Tibial nerve (tissue), 4 donors: Measurements from ENCODE around the gene HS2ST1. TPM values are rescaled to one million over a fixed set of nuclear protein-coding genes. Genes with fewer than 3 reads are reported as not detected.

Source experiments
- DNase-seq, 2 donors: peaks; one replicate each; pipeline ENCODE4 v3.0.0-alpha.2; 2019; ENCODE audit warnings: low spot score in 2 of 2
- H3K27ac ChIP-seq, 4 donors: fragments of 200-600 bp; sonication (generic) in 3 of 4; one replicate each; pipeline ENCODE4 v1.5.1; 2017 to 2019; ENCODE audit warnings: mild to moderate bottlenecking in 1 of 4
- H3K27me3 ChIP-seq, 2 donors: fragments of 200-600 bp; sonication (generic) in 1 of 2; one replicate each; pipeline versions ENCODE4 v1.5.1 to v1.6.0; 2017 to 2019
- H3K36me3 ChIP-seq, 3 donors: fragments of 200-600 bp; sonication (generic); one replicate each; pipeline ENCODE4 v1.5.1; 2018 to 2019
- H3K4me1 ChIP-seq, 4 donors: fragments of 200-600 bp; sonication (generic) in 3 of 4; one replicate each; pipeline ENCODE4 v1.5.1; 2017 to 2019
- H3K4me3 ChIP-seq, 4 donors: fragments of 200-600 bp; sonication (generic) in 3 of 4; one replicate each; pipeline ENCODE4 v1.5.1; 2017 to 2019; ENCODE audit warnings: mild to moderate bottlenecking in 1 of 4, moderate library complexity in 1 of 4
- H3K9me3 ChIP-seq, 4 donors: fragments of 200-600 bp; sonication (generic) in 3 of 4; one replicate each; pipeline ENCODE4 v1.5.1; 2017 to 2019
- CTCF ChIP-seq, 5 experiments: fragments of 200-600 bp in 3 of 5; fragments of 450-650 bp in 2 of 5; sonication (generic) in 3 of 5; IDR thresholded peaks; one replicate each; pipeline ENCODE4 v1.5.1; 2016 to 2019; ENCODE audit warnings: antibody characterized with exemption in 5 of 5, mild to moderate bottlenecking in 3 of 5, moderate library complexity in 2 of 5
- EP300 ChIP-seq, 2 donors: sonication (generic); formaldehyde crosslinking; IDR thresholded peaks; one replicate each; pipeline ENCODE4 v1.6.1; 2017; ENCODE audit warnings: antibody characterized with exemption in 2 of 2, mild to moderate bottlenecking in 1 of 2
- POLR2A ChIP-seq, 2 donors: fragments of 450-650 bp; IDR thresholded peaks; one replicate each; pipeline ENCODE4 v1.6.1; 2017; ENCODE audit warnings: antibody characterized with exemption in 2 of 2, mild to moderate bottlenecking in 2 of 2, moderate library complexity in 2 of 2
- WGBS, 2 donors: methylation state at CpG; one replicate each; pipeline ENCODE4 v1.1.5; 2018; 5-methylcytosine and 5-hydroxymethylcytosine counted together
- total RNA-seq, 4 donors: library from RNA; depleted of rRNA; stranded (reverse); fragments of >200 nt; gene quantifications; one replicate each; pipeline ENCODE4 v1.1.0, GENCODE V29; 2016

HS2ST1 gene
- total RNA-seq, 4 donors from 2014 or later = 10.3 to 12.9 (median 11.2) TPM

GRCh38 chr1:87147851-87148250, 233.4 kb downstream of the HS2ST1 start:
- TF ChIP-seq EP300 (IDR thresholded peaks at IDR 0.05) (no peak), POLR2A (IDR thresholded peaks at IDR 0.05) (no peak), CTCF (IDR thresholded peaks at IDR 0.05) (no peak)
- no peak for DNase-seq
- Histone ChIP-seq H3K4me1 (peaks cover 0 to 39% (median 12%) of the 10 kb centered on the region in 4 donors), H3K9me3 (no peaks in the 10 kb centered on the region), H3K27ac (no peak overlapping the region), H3K27me3 (no peaks in the 10 kb centered on the region), H3K4me3 (no peak overlapping the region), H3K36me3 (no peaks in the 10 kb centered on the region)
- WGBS, 2 donors = 61 to 70% methylated on average over 3 of the region's 3 CpGs

- H3K9me3 ChIP-seq = no peaks in the 10 kb centered on the region
- 88 to 89% methylated on average over 4 of the region's 4 CpGs for WGBS, 2 donors
- TF ChIP-seq POLR2A (IDR thresholded peaks at IDR 0.05) (no peak), EP300 (IDR thresholded peaks at IDR 0.05) (no peak), CTCF (IDR thresholded peaks at IDR 0.05) (no peak)
- H3K27me3 ChIP-seq = no peaks in the 10 kb centered on the region
- no peaks in the 10 kb centered on the region for H3K36me3 ChIP-seq
- H3K27ac ChIP-seq = peak overlapping the region in 2 of 4 donors; percentile 18 to 40
- no peak for DNase-seq
- H3K4me1 ChIP-seq = peaks cover 0 to 43% (median 13%) of the 10 kb centered on the region in 4 donors
- no peak overlapping the region for H3K4me3 ChIP-seq
Observed at GRCh38 chr1:87148661-87149060, 234.2 kb downstream of the HS2ST1 start.

- no peaks in the 10 kb centered on the region for H3K36me3 ChIP-seq
- WGBS, 2 donors = 50 to 63% methylated on average over 7 of the region's 7 CpGs
- no peaks in the 10 kb centered on the region for H3K9me3 ChIP-seq
- no peak for DNase-seq
- H3K4me1 ChIP-seq = peaks cover 0 to 49% (median 15%) of the 10 kb centered on the region in 4 donors
- H3K27ac ChIP-seq = peak overlapping the region in 2 of 4 donors; percentile 18 to 40
- no peaks in the 10 kb centered on the region for H3K27me3 ChIP-seq
- no peak overlapping the region for H3K4me3 ChIP-seq
- TF ChIP-seq POLR2A (IDR thresholded peaks at IDR 0.05) (no peak), CTCF (IDR thresholded peaks at IDR 0.05) (no peak), EP300 (IDR thresholded peaks at IDR 0.05) (no peak)
Observed at GRCh38 chr1:87149241-87150041, 235.0 kb downstream of the HS2ST1 start.

- WGBS, 2 donors = 65 to 77% methylated on average over 1 of the region's 1 CpG
- H3K27me3 ChIP-seq = no peaks in the 10 kb centered on the region
- TF ChIP-seq CTCF (IDR thresholded peaks at IDR 0.05) (no peak), EP300 (IDR thresholded peaks at IDR 0.05) (no peak), POLR2A (IDR thresholded peaks at IDR 0.05) (no peak)
- no peak for DNase-seq
- H3K4me1 ChIP-seq = peaks cover 0 to 56% (median 18%) of the 10 kb centered on the region in 4 donors
- H3K27ac ChIP-seq = peak overlapping the region in 1 of 4 donors; percentile 82
- H3K36me3 ChIP-seq = no peaks in the 10 kb centered on the region
- no peaks in the 10 kb centered on the region for H3K9me3 ChIP-seq
- no peak overlapping the region for H3K4me3 ChIP-seq
Observed at GRCh38 chr1:87150143-87150542, 235.7 kb downstream of the HS2ST1 start.
